Measurements from ENCODE around the gene NFIX. TPM values are rescaled to one million over a fixed set of nuclear protein-coding genes. Genes with fewer than 3 reads are reported as not detected.

Gene NFIX
- total and polyA plus RNA-seq, 12 donors: 1.3 to 72.8 (median 28.6) TPM

GRCh38 chr19:13001502-13002165, 6.4 kb downstream of the NFIX start:
- Histone ChIP-seq H3K4me3 (peak overlapping the region in 1 of 4 donors; percentile 27), H3K27me3 (no peaks in the 10 kb centered on the region), H3K36me3 (replicated peaks in 1 of 2) (no peaks in the 10 kb centered on the region), H3K27ac (peak overlapping the region in 2 of 5 donors; percentile 63 to 80), H3K4me1 (replicated peaks in 1 of 2) (peaks cover 7 to 12% of the 10 kb centered on the region in 2 donors), H3K9me3 (replicated peaks in 1 of 3) (no peaks in the 10 kb centered on the region)
- intact Hi-C loops (cut with DNase I): no loop called here
- WGBS, 4 donors: 67 to 84% (median 76%) methylated on average over 22 to 41 of the region's 41 CpGs
- TF ChIP-seq, protein P1, sequence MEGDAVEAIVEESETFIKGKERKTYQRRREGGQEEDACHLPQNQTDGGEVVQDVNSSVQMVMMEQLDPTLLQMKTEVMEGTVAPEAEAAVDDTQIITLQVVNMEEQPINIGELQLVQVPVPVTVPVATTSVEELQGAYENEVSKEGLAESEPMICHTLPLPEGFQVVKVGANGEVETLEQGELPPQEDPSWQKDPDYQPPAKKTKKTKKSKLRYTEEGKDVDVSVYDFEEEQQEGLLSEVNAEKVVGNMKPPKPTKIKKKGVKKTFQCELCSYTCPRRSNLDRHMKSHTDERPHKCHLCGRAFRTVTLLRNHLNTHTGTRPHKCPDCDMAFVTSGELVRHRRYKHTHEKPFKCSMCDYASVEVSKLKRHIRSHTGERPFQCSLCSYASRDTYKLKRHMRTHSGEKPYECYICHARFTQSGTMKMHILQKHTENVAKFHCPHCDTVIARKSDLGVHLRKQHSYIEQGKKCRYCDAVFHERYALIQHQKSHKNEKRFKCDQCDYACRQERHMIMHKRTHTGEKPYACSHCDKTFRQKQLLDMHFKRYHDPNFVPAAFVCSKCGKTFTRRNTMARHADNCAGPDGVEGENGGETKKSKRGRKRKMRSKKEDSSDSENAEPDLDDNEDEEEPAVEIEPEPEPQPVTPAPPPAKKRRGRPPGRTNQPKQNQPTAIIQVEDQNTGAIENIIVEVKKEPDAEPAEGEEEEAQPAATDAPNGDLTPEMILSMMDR (IDR thresholded peaks at IDR 0.05): no peak
- TF ChIP-seq POLR2A (IDR thresholded peaks at IDR 0.05): no peak
- no peak for DNase-seq

DNA sequence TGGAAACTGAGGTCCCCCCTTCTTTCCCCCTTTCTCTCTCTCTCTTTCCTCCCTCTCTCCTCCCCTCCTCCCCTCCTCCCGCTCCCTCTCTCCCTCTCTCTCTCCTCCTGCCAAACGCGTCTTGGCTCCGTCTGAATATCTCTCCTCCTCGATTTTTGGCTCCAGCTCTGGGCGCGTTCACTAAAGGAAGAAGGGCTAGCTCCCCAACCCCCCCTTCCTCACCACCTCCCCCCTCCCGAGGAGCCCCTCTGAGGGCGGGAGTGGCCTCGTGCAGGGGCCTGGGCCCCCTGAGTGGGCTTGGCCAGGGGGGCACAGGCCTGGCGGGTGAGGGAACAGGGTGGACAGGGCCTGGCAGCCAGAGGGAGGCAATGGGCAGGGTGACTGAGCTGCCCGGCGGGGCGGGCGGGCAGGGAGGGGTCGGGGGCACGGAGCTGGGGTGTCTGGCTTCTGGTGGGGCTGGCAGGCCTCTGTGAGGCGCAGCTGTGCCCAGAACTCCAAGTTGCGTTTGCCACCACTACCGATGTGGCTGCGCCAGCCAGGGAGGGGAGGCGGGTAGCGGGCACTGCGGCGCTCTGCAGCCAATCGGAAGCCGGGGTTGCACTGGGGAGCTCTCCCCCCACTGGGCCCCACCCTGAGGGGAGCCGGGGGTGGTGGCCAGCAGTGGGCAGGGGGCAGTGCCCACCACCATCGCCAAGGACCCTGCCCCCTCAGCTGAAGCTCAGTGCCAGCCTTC, 7.1 kb downstream of the NFIX start:
- Histone ChIP-seq H3K4me3 (peak overlapping the region in 1 of 4 donors; percentile 27), H3K4me1 (replicated peaks in 1 of 2) (peaks cover 0 to 5% of the 10 kb centered on the region in 2 donors), H3K9me3 (replicated peaks in 1 of 3) (no peaks in the 10 kb centered on the region), H3K36me3 (replicated peaks in 1 of 2) (no peaks in the 10 kb centered on the region), H3K27ac (peak overlapping the region in 2 of 5 donors; percentile 63 to 80), H3K27me3 (no peaks in the 10 kb centered on the region)
- no peak for TF ChIP-seq POLR2A (IDR thresholded peaks at IDR 0.05)
- TF ChIP-seq, protein P1 (IDR thresholded peaks at IDR 0.05): no peak
- DNase-seq: peak in 3 of 7 donors; percentile 36 to 50 (median 43)
- intact Hi-C loops (cut with DNase I): no loop called here
- WGBS, 4 donors: 39 to 67% (median 62%) methylated on average over 16 to 29 of the region's 29 CpGs

- no peaks in the 10 kb centered on the region for H3K36me3 ChIP-seq (replicated peaks in 1 of 2)
- intact Hi-C loops (cut with DNase I): no loop called here
- no peak overlapping the region for H3K4me3 ChIP-seq
- H3K4me1 ChIP-seq (replicated peaks in 1 of 2): peaks cover 0 to 4% of the 10 kb centered on the region in 2 donors
- H3K27me3 ChIP-seq: no peaks in the 10 kb centered on the region
- H3K9me3 ChIP-seq (replicated peaks in 1 of 3): no peaks in the 10 kb centered on the region
- no peak overlapping the region for H3K27ac ChIP-seq
- WGBS, 4 donors: 84 to 91% (median 86%) methylated on average over 3 to 15 of the region's 15 CpGs
- no peak for DNase-seq
- TF ChIP-seq, protein P1 (IDR thresholded peaks at IDR 0.05): no peak
Measured at GRCh38 chr19:13003081-13003480, 7.8 kb downstream of the NFIX start.

- intact Hi-C loops (cut with DNase I): no loop called here
- WGBS, 4 donors: 89 to 93% (median 91%) methylated on average over 3 to 7 of the region's 7 CpGs
Measured at GRCh38 chr19:13004273-13004672, 9.0 kb downstream of the NFIX start.

More at GRCh38 chr19:13004273-13004672, 9.0 kb downstream of the NFIX start:
- TF ChIP-seq, protein P1 (IDR thresholded peaks at IDR 0.05): no peak
- TF ChIP-seq POLR2A (IDR thresholded peaks at IDR 0.05): no peak
- no peak overlapping the region for H3K4me3 ChIP-seq
- DNase-seq: no peak
- no peaks in the 10 kb centered on the region for H3K36me3 ChIP-seq (replicated peaks in 1 of 2)
- no peaks in the 10 kb centered on the region for H3K27me3 ChIP-seq
- peaks cover 0 to 4% of the 10 kb centered on the region in 2 donors for H3K4me1 ChIP-seq (replicated peaks in 1 of 2)
- H3K9me3 ChIP-seq (replicated peaks in 1 of 3): no peaks in the 10 kb centered on the region
- H3K27ac ChIP-seq: no peak overlapping the region

Measured in adrenal gland (tissue), 12 donors.